ENCODE data around the gene MEGF6.

Gene MEGF6

DNA sequence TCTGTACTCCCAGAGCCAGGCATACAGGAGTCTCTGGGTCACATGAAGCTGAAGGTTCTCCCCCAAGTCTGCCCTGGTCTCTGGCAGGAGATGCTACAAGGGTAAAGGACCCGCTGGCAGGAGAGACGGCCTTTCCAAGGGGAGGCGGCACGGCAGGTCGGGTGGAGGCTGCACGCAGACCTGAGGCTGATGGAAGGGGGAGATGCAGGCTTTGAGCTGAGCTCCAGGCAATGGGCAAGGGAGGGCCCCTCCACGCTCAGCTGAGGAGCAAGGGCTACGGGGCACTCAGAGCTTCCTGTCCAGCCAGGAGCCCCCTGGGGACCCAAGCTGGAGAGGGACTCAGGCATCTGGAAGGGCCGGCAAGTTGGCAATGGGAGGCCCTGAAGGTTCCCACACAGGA lies 50.3 kb downstream of the MEGF6 start:
- no peak overlapping the region for H3K4me2 ChIP-seq
- no peak for TF ChIP-seq Cebpa-rat (IDR thresholded peaks at IDR 0.05)
- peaks cover 97% of the 10 kb centered on the region for H4K20me1 ChIP-seq
- 0 out of 2 replicates have a peak, but pooled peaks cover 5% of the 10 kb centered on the region for H3K9me3 ChIP-seq
- H3K4me3 ChIP-seq = no peak overlapping the region
- H3K9ac ChIP-seq = no peak overlapping the region
- peaks cover 26% of the 10 kb centered on the region; the same call in 1 of the 2 replicates for H3K36me3 ChIP-seq
- H3K27me3 ChIP-seq = no peaks in the 10 kb centered on the region
- H3K27ac ChIP-seq = no peak overlapping the region
- no peaks in the 10 kb centered on the region for H3K4me1 ChIP-seq

DNA sequence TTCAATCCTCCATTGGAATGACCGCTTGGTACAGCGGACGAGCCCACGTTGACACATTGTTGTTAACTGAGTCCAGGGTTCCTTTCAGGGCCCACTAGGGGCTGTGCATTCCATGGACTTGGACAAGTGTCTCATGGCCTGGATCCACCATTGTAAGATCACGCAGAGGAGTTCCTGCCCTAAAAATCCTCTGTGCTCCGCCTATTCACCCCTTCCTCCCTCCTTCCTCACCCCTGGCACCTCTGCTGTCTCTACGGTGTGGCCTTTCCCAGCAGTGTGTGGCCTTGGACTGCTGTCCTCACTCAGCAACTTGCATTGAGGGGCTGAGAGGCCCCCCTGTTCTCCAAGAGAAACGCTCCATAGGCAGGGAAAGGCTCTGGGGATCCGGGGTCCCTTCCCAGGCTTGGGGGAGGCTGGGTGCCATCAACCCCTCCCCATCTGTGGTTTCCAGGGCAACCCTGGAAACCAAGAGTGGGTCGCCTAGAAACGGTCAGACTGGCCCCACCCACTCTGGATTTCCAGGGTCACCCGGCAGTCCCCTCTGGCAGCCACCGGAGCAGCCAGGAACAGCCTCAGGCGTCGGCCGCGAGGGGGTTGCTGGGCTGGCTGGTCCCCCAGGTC lies 50.9 kb downstream of the MEGF6 start:
- H3K27me3 ChIP-seq = no peaks in the 10 kb centered on the region
- no peak overlapping the region for H3K4me2 ChIP-seq
- H3K36me3 ChIP-seq = peaks cover 20% of the 10 kb centered on the region; the same call in 1 of the 2 replicates
- 0 out of 2 replicates have a peak, but pooled peaks cover 5% of the 10 kb centered on the region for H3K9me3 ChIP-seq
- no peak overlapping the region for H3K27ac ChIP-seq
- no peaks in the 10 kb centered on the region for H3K4me1 ChIP-seq
- no peak for TF ChIP-seq Cebpa-rat (IDR thresholded peaks at IDR 0.05)
- no peak overlapping the region for H3K9ac ChIP-seq
- peaks cover 97% of the 10 kb centered on the region for H4K20me1 ChIP-seq
- no peak overlapping the region for H3K4me3 ChIP-seq

DNA sequence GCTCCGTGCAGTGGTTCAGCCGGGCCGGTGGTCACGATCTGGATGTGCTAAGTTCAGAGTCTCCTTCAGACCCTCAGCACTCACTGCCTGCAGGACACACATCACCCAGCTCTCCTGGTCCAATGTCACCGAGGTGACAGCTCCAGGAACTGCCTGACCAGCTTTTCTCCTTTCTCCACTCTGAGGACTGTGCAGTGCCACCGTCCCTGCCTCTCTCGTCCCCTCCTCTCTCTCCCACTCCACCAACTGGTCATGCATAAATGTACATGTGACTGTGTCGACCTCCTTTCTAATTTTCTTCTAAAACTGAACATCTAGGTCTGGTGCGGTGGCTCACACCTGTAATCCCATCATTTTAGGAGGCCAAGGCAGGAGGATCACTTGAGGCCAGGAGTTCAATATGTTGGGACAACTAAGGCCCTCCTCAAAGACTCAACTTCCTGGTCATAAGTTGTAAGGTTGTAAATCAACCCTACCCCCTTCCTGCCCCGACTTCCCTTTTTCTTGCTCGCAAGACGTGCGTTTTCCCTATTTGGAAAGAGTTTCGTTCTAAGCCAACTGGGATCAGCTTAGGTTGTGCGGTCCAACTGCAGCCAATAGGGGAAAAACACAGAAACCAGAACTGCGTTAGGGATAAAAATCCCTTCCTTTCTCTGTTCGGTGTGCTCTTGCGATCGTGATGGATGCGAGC lies 53.1 kb downstream of the MEGF6 start:
- Histone ChIP-seq H3K9me3 (0 out of 2 replicates have a peak, but pooled peaks cover 5% of the 10 kb centered on the region), H3K27ac (no peak overlapping the region), H3K9ac (no peak overlapping the region), H4K20me1 (peaks cover 97% of the 10 kb centered on the region), H3K27me3 (no peaks in the 10 kb centered on the region), H3K4me3 (no peak overlapping the region), H3K4me1 (no peaks in the 10 kb centered on the region), H3K4me2 (no peak overlapping the region), H3K36me3 (peaks cover 20% of the 10 kb centered on the region; the same call in 1 of the 2 replicates)
- no peak for TF ChIP-seq Cebpa-rat (IDR thresholded peaks at IDR 0.05)

DNA sequence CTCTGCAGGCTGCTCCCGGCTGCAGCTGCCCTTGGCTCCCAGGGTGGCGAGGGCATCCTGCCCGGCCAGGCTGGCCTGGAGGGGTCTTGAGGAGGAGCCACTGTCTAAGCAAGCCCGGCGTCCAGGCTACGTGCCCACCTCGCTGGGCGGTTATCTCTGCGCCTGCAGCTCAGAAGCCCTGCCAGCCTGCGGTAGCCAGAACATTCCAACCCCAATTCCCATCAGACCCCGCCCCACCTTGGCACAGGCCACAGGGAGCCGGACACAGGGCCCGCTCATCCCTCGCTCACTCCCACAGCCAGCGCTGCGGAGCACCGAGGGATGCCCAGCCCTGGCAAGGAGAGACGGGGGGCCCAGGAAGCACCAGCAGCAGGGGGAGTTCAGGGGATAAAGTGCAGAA lies 53.9 kb downstream of the MEGF6 start:
- peaks cover 20% of the 10 kb centered on the region; the same call in 1 of the 2 replicates for H3K36me3 ChIP-seq
- no peak overlapping the region for H3K4me2 ChIP-seq
- TF ChIP-seq Cebpa-rat (IDR thresholded peaks at IDR 0.05) = no peak
- no peak overlapping the region for H3K4me3 ChIP-seq
- no peaks in the 10 kb centered on the region for H3K27me3 ChIP-seq
- H4K20me1 ChIP-seq = peaks cover 97% of the 10 kb centered on the region
- no peak overlapping the region for H3K9ac ChIP-seq
- no peaks in the 10 kb centered on the region for H3K4me1 ChIP-seq
- H3K27ac ChIP-seq = no peak overlapping the region
- H3K9me3 ChIP-seq = 0 out of 2 replicates have a peak, but pooled peaks cover 5% of the 10 kb centered on the region

DNA sequence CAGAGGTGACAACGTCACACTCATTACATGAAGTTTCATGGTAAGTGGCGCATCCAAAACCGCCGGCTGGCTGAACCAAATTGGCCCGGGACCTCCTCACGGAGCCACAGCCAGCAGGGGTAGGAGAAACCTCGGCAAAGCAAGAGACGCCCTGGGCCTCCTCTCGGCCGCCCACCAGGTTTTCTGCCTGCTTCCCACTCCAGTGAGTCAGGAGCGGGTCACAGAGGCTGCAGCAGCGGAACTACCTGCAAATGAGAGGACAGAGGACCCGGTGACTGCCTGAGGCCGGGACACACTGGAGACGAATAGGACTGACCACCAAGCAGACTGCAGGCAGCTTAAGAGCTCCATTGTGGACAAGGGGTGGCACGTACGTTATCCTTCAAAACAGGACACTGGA lies 55.0 kb downstream of the MEGF6 start:
- no peak overlapping the region for H3K4me2 ChIP-seq
- peaks cover 17% of the 10 kb centered on the region; the same call in 1 of the 2 replicates for H3K36me3 ChIP-seq
- no peaks in the 10 kb centered on the region for H3K4me1 ChIP-seq
- H3K9ac ChIP-seq = no peak overlapping the region
- H4K20me1 ChIP-seq = peaks cover 97% of the 10 kb centered on the region
- no peak overlapping the region for H3K27ac ChIP-seq
- 0 out of 2 replicates have a peak, but pooled peaks cover 5% of the 10 kb centered on the region for H3K9me3 ChIP-seq
- H3K27me3 ChIP-seq = no peaks in the 10 kb centered on the region
- no peak for TF ChIP-seq Cebpa-rat (IDR thresholded peaks at IDR 0.05)
- no peak overlapping the region for H3K4me3 ChIP-seq

DNA sequence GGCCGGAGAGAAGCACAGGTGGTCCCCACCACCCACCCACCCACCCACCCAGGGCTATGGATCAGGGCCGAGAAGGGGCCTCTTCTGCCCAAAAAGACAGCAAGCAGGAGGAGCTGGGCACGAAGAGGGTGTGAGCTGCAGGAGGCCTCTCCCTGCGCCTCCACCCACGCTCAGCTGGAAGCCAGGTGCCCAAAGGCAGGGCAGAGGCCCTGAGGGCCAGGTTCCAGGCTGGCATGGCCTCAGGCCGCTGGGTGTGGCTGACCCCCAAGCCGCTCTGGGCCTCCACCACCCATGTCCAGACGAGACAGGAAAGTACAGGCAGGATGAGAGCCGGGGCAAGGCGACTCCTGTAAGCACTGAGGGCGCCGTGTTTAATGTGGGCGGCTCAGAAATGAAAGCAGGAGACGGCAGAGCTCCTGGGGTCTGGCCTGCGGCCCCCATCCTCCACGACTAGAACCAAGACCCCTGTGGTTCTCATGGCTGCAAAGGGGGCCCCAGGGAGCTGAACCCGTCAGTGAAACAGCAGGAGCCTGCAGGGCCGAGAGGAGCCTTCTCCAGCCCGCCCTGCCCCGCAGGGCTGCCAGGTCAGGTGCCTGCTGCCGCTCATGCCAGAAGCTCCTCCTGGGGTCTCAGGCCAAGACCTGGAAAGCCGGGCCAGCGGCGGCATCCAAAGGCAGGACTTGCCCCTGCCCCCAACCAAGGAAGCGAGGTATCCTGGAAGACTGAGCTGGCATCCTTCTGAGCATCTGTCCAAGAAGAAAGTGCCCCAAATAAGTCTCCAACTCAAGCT lies 56.0 kb downstream of the MEGF6 start:
- Histone ChIP-seq H3K4me3 (no peak overlapping the region), H3K9ac (no peak overlapping the region), H3K4me2 (no peak overlapping the region), H3K27ac (no peak overlapping the region), H3K27me3 (no peaks in the 10 kb centered on the region), H3K4me1 (no peaks in the 10 kb centered on the region), H3K9me3 (0 out of 2 replicates have a peak, but pooled peaks cover 5% of the 10 kb centered on the region), H4K20me1 (peaks cover 97% of the 10 kb centered on the region), H3K36me3 (peaks cover 16% of the 10 kb centered on the region; the same call in 1 of the 2 replicates)
- no peak for TF ChIP-seq Cebpa-rat (IDR thresholded peaks at IDR 0.05)

DNA sequence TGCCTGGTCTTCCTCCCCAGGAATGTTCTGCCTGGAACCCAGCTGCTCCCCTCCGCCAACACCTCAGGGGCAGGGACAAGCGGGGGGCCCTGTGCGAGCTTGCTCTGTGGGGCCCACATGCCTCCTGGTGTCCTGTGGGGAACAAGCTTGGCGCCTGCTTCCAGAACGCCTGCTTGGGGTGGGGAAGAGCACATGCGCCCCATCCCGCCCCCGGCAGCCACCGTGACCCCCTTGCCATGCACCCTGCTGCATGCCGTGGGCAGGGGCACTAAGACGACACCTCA lies 57.4 kb downstream of the MEGF6 start:
- H3K4me1 ChIP-seq = no peaks in the 10 kb centered on the region

DNA sequence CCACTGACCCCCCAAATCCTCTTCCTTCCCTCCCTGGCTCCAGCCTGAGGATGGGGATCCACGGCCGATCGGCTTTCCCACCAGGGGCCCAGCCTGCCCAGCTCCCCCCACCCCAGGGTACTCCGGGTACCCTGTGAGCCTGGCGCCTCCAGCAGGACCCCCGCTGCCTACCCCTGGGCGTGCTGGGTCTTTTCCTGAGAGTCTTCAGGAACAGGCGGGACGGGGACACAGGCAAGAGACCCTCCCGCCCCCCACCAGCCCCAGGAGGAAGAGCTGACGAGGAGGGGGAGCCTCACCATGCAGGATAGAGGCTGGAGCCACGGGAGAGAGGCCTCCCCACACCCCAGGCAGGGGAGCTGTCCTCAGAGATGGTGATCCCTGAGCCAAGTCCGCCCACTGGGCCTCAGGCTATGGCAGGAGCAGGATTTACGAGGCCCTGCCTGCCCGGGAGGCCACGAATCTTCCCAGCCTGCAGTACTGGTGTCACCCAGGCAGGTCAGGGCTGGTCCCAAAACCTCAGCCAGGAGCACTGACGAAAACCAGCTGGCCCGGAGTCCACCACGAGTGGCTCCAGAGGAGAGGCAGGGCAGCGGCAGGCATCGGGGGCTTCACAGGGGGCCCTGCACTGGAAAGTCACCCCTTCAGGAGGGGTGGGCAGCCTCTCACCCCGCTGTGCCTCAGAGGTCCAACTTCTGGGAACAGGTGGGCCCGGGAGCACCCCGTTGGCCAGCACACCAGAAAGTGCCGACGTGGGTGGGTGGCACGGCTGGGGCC lies 58.0 kb downstream of the MEGF6 start:
- no peak overlapping the region for H3K9ac ChIP-seq
- TF ChIP-seq Cebpa-rat (IDR thresholded peaks at IDR 0.05) = no peak
- no peak overlapping the region for H3K4me2 ChIP-seq
- H3K36me3 ChIP-seq = peaks cover 30% of the 10 kb centered on the region; the same call in 1 of the 2 replicates
- peaks cover 3% of the 10 kb centered on the region for H3K4me1 ChIP-seq
- H3K27me3 ChIP-seq = no peaks in the 10 kb centered on the region
- H3K9me3 ChIP-seq = 0 out of 2 replicates have a peak, but pooled peaks cover under 1% of the 10 kb centered on the region
- H3K4me3 ChIP-seq = no peak overlapping the region
- H4K20me1 ChIP-seq = peaks cover 97% of the 10 kb centered on the region
- no peak overlapping the region for H3K27ac ChIP-seq

More for the DNA sequence above, 57.4 kb downstream of the MEGF6 start:
- H3K4me3 ChIP-seq = no peak overlapping the region
- no peak overlapping the region for H3K27ac ChIP-seq
- TF ChIP-seq Cebpa-rat (IDR thresholded peaks at IDR 0.05) = no peak
- H4K20me1 ChIP-seq = peaks cover 97% of the 10 kb centered on the region
- H3K27me3 ChIP-seq = no peaks in the 10 kb centered on the region
- H3K9ac ChIP-seq = no peak overlapping the region
- 0 out of 2 replicates have a peak, but pooled peaks cover 5% of the 10 kb centered on the region for H3K9me3 ChIP-seq
- no peak overlapping the region for H3K4me2 ChIP-seq
- peaks cover 28% of the 10 kb centered on the region; the same call in 1 of the 2 replicates for H3K36me3 ChIP-seq

DNA sequence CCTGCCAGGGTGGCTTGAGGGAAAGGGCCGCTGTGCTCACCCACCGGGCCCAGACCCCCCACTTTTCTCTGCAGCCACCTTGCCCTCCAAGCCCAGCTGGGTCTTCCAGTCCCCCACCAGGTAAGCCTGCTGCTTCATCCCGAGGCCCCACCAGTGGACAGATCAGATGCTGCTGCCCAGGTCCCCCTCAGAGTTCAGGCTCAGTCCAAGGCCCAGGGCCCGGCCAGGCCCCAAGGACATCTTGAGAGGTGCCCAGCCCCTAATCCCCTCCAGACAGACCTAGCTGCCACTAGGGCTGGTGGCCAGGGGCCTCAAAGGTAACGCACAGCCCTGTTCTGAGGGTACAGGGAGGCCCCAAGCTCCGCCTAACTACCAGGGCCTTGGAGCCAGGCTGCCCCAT lies 58.6 kb downstream of the MEGF6 start:
- Histone ChIP-seq H3K4me3 (no peak overlapping the region), H3K27me3 (no peaks in the 10 kb centered on the region), H3K9me3 (no peaks in the 10 kb centered on the region), H3K27ac (no peak overlapping the region), H4K20me1 (peaks cover 97% of the 10 kb centered on the region), H3K36me3 (peaks cover 33% of the 10 kb centered on the region; the same call in 1 of the 2 replicates), H3K9ac (no peak overlapping the region), H3K4me2 (no peak overlapping the region), H3K4me1 (peaks cover 9% of the 10 kb centered on the region)
- no peak for TF ChIP-seq Cebpa-rat (IDR thresholded peaks at IDR 0.05)
